ENCODE measurements around the gene WWP2. TPM values are rescaled to one million over a fixed set of nuclear protein-coding genes. Genes with fewer than 3 reads are reported as not detected.

WWP2 gene
- 3.1 to 14.8 TPM (median 6.9 TPM) in 3 replicates for polyA plus RNA-seq
- polyA plus RNA-seq (2011; ENCODE audit: low read depth) = 24.1 TPM
- polyA plus RNA-seq (2011; cell fraction: cytosol; rRNA removed) = 7.5 and 7.7 TPM in 2 replicates
- 17.6 and 17.9 TPM in 2 replicates for polyA plus RNA-seq (2011; cell fraction: nucleus; rRNA removed)
- polyA plus RNA-seq (2012; ENCODE audit: low replicate concordance) = 11.8 and 21.7 TPM in 2 replicates
- polyA minus RNA-seq = 11.0 to 45.9 TPM (median 12.3 TPM) in 3 replicates
- polyA minus RNA-seq (2011; cell fraction: cytosol; rRNA and poly(A)+ RNA removed) = 11.1 TPM
- polyA minus RNA-seq (2011; cell fraction: nucleus; rRNA and poly(A)+ RNA removed) = 12.2 and 21.2 TPM in 2 replicates

- FAIRE-seq (no peak), DNase-seq (ENCODE audit: low read depth, low spot score) (no peak)
- peaks cover 42% of the 10 kb centered on the region for H3K79me2 ChIP-seq (ENCODE audit: control insufficient read depth, insufficient read depth, low read length)
- H3K27me3 ChIP-seq (ENCODE audit: control insufficient read depth, extremely low read depth, insufficient read depth, low read length) = no peaks in the 10 kb centered on the region
- H3K9ac ChIP-seq (ENCODE audit: control insufficient read depth, extremely low read depth, insufficient read depth, low read length) = peak within 1 kb of the TSS; percentile 89
- no peaks in the 10 kb centered on the region for H3K9me1 ChIP-seq (ENCODE audit: control insufficient read depth, extremely low read depth, insufficient read depth, low read length)
- H2AFZ ChIP-seq (ENCODE audit: control insufficient read depth, low read length) = peak within 1 kb of the TSS; percentile 79
- no peaks in the 10 kb centered on the region for H3K36me3 ChIP-seq (ENCODE audit: control insufficient read depth in 2 of 2, extremely low read depth in 1 of 2, insufficient read depth in 2 of 2, low read length in 2 of 2)
- H3K4me1 ChIP-seq (ENCODE audit: control insufficient read depth, extremely low read depth, insufficient read depth, low read length) = peaks cover 15% of the 10 kb centered on the region
- peak within 1 kb of the TSS; percentile 72 to 99 (median 83) for H3K4me3 ChIP-seq (ENCODE audit: control insufficient read depth in 2 of 3, extremely low read depth in 1 of 3, insufficient read depth in 2 of 3, low read depth in 1 of 3, low read length in 3 of 3)
- dilution Hi-C loops (cut with MboI; ENCODE audit: extremely low pct_ligation_motif_present, low sequenced_read_pairs) = no loop called here
- no peak for TF ChIP-seq EZH2 (IDR thresholded peaks at IDR 0.05; ENCODE audit: low read length)
- no peak for TF ChIP-seq CTCF (optimal IDR thresholded peaks at IDR 0.05 in 1 of 3, IDR thresholded peaks at IDR 0.05 in 1 of 3, conservative IDR thresholded peaks at IDR 0.05 in 1 of 3; ENCODE audit: extremely low read depth in 1 of 3, insufficient read depth in 2 of 3, low read length in 3 of 3)
- peak within 1 kb of the TSS; percentile 99 for H3K4me2 ChIP-seq (ENCODE audit: control insufficient read depth, extremely low read depth, insufficient read depth, low read depth, low read length)
- no peaks in the 10 kb centered on the region for H3K9me3 ChIP-seq (ENCODE audit: control insufficient read depth, low read depth, low read length)
- peak within 1 kb of the TSS; percentile 79 for H3K27ac ChIP-seq (ENCODE audit: control insufficient read depth, insufficient read depth, low read length)
- H4K20me1 ChIP-seq (ENCODE audit: control insufficient read depth, extremely low read depth, insufficient read depth, low read length) = no peaks in the 10 kb centered on the region
Observed at GRCh38 chr16:69761983-69762813, at the start of gene WWP2. Gene WWP2 (plus strand): TSS chr16:69762332. CDS start chr16:69787011, 24,679 bp downstream.

DNA sequence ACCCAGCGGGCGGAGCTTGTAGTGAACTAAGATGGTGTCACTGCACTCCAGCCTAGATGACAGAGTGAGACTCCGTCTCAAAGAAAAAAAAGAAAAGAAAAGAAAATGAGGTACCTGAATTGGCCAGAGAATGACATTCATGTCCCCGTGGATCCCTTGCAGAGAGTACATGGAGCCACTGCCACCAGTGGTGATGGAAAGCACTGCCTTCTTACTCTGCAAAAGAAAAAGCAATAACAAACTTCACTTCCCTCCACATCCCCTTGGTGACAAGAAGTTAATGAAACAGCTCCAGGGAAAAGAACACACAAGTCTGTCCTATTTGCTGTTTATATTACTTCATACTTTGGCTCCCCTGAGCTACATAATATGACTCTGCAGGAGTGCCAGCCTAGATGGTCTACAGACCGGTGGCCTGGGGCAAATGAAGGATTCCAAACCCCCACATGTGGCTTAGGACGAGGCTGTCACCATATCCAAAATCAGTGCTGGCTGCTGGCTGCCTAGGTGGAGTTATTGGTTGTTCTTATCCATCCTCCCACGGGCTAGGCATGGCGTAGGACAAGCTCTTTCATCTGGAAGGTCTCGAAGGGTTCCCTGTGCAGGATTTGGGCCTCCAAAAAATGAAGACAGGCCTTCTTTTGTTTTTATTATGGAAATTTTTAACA is 49.1 kb upstream of the WWP2 start:
- Histone ChIP-seq H3K9me1 (ENCODE audit: control insufficient read depth, extremely low read depth, insufficient read depth, low read length) (no peaks in the 10 kb centered on the region), H3K36me3 (ENCODE audit: control insufficient read depth in 2 of 2, extremely low read depth in 1 of 2, insufficient read depth in 2 of 2, low read length in 2 of 2) (peaks cover 18 to 22% of the 10 kb centered on the region in 2 experiments), H3K9ac (ENCODE audit: control insufficient read depth, extremely low read depth, insufficient read depth, low read length) (no peak overlapping the region), H3K27ac (ENCODE audit: control insufficient read depth, insufficient read depth, low read length) (no peak overlapping the region), H3K9me3 (ENCODE audit: control insufficient read depth, low read depth, low read length) (no peaks in the 10 kb centered on the region), H2AFZ (ENCODE audit: control insufficient read depth, low read length) (no peak overlapping the region), H3K4me3 (ENCODE audit: control insufficient read depth in 2 of 3, extremely low read depth in 1 of 3, insufficient read depth in 2 of 3, low read depth in 1 of 3, low read length in 3 of 3) (no peak overlapping the region), H4K20me1 (ENCODE audit: control insufficient read depth, extremely low read depth, insufficient read depth, low read length) (no peaks in the 10 kb centered on the region), H3K79me2 (ENCODE audit: control insufficient read depth, insufficient read depth, low read length) (no peaks in the 10 kb centered on the region), H3K4me2 (ENCODE audit: control insufficient read depth, extremely low read depth, insufficient read depth, low read depth, low read length) (no peak overlapping the region), H3K4me1 (ENCODE audit: control insufficient read depth, extremely low read depth, insufficient read depth, low read length) (peaks cover 21% of the 10 kb centered on the region), H3K27me3 (ENCODE audit: control insufficient read depth, extremely low read depth, insufficient read depth, low read length) (no peaks in the 10 kb centered on the region)
- no peak for DNase-seq (ENCODE audit: low read depth, low spot score)
- FAIRE-seq = no peak
- TF ChIP-seq EZH2 (IDR thresholded peaks at IDR 0.05; ENCODE audit: low read length) (no peak), CTCF (optimal IDR thresholded peaks at IDR 0.05 in 1 of 3, IDR thresholded peaks at IDR 0.05 in 1 of 3, conservative IDR thresholded peaks at IDR 0.05 in 1 of 3; ENCODE audit: extremely low read depth in 1 of 3, insufficient read depth in 2 of 3, low read length in 3 of 3) (peak in 1 of 3 experiments; percentile 9)
- dilution Hi-C loops (cut with MboI; ENCODE audit: extremely low pct_ligation_motif_present, low sequenced_read_pairs) = no loop called here

Data from keratinocyte (primary cell).